AG09309 (cell line): ENCODE data around the gene TMEM80.

Source experiments
- DNase-seq: peaks from one replicate; pipeline ENCODE4 v3.0.0-alpha.2; 2010; ENCODE audit warnings: low read depth
- H3K4me3 ChIP-seq: 2 replicates; pipeline ENCODE4 v1.5.1; 2011; ENCODE audit warnings: mild to moderate bottlenecking, low read depth, low read length, moderate library complexity; ENCODE audit not compliant: control insufficient read depth
- CTCF ChIP-seq: IDR thresholded peaks from 2 replicates; pipeline ENCODE4 v1.5.1; 2011; ENCODE audit warnings: mild to moderate bottlenecking, low read depth, low read length, inconsistent platforms; ENCODE audit not compliant: insufficient read depth, control insufficient read depth; ENCODE audit errors: missing control alignments

The TMEM80 gene

GRCh38 chr11:709109-709997, 13.7 kb downstream of the TMEM80 start:
- H3K4me3 ChIP-seq, result no peak overlapping the region
- DNase-seq, result no peak
- no peak for TF ChIP-seq CTCF

GRCh38 chr11:714436-714835, 18.8 kb downstream of the TMEM80 start:
- DNase-seq, result no peak
- no peak for TF ChIP-seq CTCF
- H3K4me3 ChIP-seq, result no peak overlapping the region

- no peak for TF ChIP-seq CTCF
- no peak for DNase-seq
- no peak overlapping the region for H3K4me3 ChIP-seq
Observed at GRCh38 chr11:719214-720016, 23.8 kb downstream of the TMEM80 start.

- no peak overlapping the region for H3K4me3 ChIP-seq
- no peak for DNase-seq
- TF ChIP-seq CTCF, result no peak
Observed at GRCh38 chr11:720017-720641, 24.5 kb downstream of the TMEM80 start.

- TF ChIP-seq CTCF, result no peak
- no peak for DNase-seq
- no peak overlapping the region for H3K4me3 ChIP-seq
Observed at GRCh38 chr11:720642-721246, 25.1 kb downstream of the TMEM80 start.

GRCh38 chr11:721247-721740, 25.7 kb downstream of the TMEM80 start:
- TF ChIP-seq CTCF, result no peak
- no peak overlapping the region for H3K4me3 ChIP-seq
- no peak for DNase-seq
